HG03039 (cell line): ENCODE data around the gene ZNF296.
A peak's percentile ranks its signal among the peaks of the same experiment; 100 is the strongest.

ENCODE experiments used
- ATAC-seq: cut with Tn5 transposase; IDR thresholded peaks from one replicate; pipeline ENCODE4 v1.9.1; 2021; ENCODE audit warnings: mild to moderate bottlenecking, moderate library complexity; ENCODE audit not compliant: unreplicated experiment

Gene ZNF296

DNA sequence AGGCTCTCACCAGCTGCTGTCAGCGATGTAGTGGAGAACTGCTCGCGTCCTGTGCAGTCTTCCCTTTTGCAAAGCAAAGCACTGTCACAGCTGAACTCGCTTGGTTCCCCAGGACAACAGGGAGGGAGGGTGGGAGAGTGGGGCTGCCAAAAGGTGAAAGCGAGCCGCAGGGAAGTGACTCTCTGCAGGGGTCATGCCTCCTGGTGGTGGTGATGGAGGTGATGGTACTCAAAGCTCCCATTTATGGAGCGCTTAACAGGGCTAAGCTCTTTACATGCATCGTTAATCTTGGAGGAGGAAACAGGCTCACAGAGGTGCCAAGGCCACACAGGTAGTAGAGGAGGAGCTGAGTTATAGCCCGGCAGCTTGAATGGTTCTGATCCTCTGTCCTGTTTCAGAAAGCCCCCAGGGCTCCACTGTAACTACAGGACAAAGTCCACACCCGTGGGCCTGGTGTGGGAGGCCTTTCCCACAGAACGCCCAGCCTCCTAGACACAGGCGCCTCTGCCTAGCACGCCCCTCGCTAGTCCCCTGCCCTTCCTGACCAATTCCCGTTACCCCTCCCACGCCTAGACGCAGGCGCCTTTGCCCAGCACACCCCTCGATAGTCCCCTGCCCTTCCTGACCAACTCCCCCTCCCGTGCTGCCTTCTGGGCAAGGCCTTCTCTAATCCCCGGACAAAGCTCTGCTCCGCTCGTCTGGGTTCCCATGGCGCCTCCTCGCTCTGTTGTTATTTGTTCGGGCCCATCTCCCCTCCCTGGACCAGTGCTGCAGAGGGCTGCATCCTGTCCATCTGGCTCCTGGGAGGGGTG lies 27.4 kb upstream of the ZNF296 start:
- no peak for ATAC-seq

DNA sequence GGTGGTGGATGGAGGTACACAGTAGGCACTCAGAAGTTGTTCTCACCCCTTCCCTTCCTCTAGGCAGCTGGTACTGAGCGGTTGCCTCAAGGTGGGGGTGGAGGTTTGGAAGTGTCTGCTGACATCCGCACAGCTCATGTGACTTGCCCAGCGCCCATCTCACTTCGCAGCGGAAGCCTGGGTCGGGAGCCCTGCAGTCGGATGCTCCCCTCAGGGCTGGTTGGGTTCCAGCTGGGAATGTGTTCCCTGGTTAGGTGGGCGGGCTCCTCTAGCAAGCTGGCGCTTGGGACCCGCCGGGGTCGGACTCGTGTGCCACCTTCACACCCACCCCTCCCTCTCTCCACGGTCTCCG lies 26.9 kb upstream of the ZNF296 start:
- no peak for ATAC-seq

DNA sequence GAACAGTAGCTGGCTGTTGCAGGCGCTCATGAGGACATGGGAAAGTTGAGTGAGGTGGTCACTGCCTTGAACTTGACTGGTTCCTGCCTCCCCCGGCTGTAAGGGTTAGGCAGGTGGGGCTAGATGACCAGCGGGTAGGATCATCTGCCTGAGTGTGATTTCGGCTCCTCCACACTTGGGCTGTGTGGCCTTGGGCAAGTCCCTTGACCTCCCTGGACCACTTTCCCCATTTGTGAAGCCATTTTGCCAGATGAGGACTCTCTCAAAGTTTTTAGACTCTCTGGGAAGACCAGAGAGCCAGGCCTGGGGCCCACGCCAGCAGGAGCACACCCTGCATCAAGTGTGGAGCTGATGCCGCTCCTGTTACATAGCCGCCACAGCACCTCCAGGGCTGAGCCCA lies 26.2 kb upstream of the ZNF296 start:
- no peak for ATAC-seq

DNA sequence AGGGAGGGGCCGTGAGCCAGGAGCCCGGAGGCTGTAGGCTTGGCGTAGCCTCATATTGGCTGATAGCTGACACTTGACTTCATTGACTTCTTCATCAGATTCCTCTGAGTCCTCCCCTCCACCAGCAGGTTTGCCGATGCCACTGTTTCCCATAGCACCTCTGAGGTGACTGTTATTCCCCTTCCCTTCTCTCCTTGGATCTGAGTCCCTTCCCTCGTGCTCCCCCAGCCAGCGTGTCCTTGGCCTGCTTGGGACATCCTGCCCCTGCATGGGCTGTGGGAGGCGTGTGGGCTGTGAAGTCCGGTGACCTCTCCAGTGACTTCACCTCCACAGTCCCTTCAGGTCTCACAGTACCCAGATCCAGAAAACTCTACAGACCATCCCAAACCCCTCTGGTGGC lies 25.5 kb upstream of the ZNF296 start:
- no peak for ATAC-seq

DNA sequence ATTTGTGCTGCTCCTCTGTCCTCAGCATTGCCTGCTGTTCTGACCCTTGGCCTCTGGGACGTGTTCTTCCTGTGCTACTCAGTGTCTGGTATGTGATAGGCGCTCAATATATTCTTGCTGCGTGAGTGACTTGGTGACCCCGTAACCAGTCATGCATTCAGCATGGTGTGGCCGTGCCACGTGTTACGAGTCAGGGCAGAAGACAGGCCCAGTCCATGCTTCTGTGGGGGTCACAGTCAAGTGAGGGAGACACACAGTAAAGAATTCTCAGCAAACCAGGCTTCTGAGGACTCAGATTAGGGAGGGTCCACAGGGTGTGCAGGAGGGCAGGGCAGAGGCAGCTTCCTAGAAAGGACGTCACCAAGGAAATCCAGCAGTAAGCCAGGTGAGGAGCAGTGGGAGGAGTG lies 24.6 kb upstream of the ZNF296 start:
- no peak for ATAC-seq

DNA sequence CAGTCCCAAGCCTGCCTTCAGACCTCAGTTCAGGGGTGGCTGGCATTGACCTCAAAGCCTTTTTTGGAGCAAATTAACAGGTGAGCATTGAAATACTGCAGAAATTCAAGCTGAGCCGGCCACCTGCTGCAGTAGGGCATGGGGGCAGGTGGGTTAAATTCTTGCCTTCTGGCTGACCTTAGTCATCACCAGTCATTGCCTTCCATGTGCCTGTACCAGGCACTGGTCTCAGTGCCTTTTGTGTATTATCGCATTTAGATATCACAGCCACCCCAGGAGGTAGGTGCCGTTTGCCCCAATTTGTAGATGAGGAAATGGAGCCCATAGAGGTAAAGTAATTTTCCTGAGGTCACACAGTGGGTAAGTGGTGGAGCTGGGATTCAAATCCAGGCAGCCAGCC lies 23.9 kb upstream of the ZNF296 start:
- ATAC-seq = no peak

DNA sequence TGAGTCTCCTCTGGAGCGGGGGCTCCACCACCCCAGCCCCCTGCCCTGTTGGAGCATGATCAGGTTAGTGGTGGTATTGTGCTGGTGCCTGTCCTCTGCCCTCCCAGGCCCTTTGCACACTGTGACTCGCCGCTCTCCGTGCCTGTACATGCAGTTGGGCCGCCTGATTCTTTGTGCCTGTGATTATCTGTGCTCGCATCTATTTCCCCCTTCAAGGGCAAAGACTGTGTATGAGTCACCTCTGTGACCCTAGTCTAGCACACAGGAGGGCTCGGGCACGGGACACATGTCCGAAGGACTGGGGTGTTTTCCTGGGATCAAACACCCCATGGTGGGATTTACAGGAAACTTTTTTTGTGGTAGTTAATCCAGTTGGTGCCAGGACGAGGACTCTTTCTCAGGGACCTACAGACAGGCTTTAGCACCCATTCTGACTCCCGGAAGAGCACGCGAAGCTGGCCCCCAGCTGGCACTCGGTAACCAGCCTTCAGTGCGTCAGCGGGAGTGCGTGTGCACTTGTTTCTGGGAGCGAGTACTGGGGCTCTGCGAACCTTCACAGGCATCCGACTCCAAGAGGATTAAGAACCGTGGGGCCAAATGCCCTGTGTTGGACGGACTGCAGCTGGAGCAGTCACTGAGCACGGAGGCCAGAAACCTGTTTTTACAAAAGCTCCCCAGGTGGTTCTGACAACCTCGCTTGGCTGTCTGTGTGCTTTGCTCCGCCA lies 23.4 kb upstream of the ZNF296 start:
- ATAC-seq = no peak

DNA sequence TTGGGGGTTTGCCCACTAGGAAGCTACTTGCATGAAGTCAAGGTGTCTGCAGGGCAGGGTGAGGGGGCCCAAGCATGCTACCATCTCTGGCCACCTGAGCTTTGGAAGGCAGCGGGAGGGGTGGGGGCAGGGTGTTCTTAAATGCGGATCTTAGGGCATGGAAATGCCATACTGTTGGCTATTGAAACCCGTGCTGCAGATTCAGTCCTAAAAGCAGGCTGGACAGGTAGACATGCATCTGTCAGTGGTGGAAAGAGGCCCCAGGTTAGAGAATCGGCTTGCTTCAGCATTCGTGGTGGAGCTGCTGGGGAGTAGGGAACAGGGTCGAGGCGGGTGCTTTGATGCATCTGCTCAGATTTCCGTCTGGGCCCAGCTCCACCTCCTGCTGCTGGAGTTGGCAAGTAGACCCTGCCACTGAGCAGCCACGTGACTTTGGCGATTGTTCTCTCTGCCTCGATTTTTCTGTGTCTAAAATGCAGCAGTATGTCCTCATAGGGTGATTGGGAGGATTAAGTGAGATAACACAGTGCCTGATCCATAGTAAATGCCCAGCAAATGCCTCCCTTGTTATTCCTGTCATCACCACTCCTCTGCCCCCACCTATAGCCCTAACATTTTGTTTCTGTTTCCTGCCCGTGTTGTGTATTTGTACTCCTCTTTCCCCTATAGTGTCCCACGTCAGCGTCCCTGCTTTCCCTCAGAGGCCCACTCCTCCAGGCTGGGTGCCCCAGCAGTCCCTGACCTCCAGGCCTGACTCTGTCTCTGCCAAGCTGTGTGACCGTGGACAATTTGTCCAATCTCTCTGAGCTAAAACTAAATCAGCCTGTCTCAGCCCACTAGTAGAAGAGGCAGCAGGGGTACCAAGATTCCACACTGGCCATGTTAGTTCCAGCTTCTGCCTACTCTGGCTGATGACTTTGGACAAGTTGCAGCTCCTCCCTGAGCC lies 22.5 kb upstream of the ZNF296 start:
- ATAC-seq = no peak

DNA sequence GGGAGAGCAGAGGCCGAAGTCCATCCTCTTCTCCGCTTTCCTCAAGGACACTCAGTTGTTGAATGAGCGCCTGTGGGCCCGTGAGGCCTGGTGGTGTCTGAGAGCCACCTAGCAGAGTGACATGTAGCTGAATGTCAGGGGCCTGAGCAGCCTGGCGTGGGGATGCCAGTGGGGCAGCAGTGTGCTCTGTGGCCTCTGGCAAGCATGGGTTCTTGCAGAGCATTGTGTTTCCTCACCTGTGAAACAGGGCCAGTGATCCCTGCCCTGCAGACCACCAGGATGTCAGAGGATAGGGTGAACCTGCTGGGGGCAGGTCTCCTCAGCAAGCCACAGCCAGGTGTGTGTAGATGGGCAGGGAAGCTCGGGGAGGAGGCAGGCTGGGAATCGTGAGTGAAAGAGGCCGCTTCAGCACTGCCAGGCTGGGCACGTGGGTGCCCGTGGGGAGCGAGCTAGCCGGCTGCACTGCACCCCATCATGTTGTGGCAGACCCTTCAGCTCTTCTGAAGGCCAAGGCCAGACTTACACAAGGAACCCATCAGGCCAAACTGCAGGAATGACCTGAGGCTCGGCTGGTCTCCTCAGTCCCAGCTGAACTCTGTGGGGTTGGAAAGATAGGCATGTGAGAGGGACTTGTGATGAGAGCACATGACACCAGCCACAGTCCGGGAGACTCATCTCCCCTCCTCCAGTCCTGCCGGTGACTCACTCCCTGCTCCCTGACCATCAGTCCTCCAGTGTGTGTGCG lies 21.7 kb upstream of the ZNF296 start:
- ATAC-seq = no peak

DNA sequence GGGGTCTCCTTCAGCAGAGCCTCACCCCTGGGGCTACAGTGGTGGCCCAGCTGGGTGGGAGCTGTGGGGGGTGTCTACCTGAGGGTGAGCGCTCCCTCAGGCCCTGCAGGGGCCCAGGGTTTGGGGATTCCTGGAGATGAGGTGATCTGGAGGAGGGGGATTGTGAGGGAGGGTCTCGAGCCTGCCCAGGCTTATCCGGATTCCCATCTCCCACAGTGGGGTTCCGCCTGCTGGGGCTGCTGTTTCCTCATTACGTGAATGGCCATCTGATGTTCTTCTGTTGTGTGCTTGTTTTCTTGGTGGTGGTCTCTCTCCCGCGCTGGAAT lies 21.1 kb upstream of the ZNF296 start:
- no peak for ATAC-seq

DNA sequence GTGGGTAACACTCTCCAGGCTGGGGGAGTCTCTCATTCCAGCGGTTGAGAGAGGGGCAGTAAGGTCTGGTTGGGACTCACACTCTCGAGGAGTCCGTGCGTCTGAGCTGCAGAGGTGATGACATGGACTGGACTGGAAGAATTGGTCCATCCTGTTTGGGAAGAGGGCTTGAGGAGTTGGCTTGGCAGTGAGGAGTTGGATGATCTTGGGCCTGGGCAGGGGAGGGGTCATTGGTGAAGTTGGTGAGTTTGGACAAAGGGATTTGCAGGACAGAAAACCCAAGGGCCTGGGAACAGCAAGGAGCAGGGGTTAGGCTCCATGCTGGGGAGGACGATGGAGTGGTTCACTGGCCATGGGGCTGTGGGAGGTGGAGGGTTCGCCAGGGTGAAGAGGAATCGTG lies 20.4 kb upstream of the ZNF296 start:
- ATAC-seq = no peak

DNA sequence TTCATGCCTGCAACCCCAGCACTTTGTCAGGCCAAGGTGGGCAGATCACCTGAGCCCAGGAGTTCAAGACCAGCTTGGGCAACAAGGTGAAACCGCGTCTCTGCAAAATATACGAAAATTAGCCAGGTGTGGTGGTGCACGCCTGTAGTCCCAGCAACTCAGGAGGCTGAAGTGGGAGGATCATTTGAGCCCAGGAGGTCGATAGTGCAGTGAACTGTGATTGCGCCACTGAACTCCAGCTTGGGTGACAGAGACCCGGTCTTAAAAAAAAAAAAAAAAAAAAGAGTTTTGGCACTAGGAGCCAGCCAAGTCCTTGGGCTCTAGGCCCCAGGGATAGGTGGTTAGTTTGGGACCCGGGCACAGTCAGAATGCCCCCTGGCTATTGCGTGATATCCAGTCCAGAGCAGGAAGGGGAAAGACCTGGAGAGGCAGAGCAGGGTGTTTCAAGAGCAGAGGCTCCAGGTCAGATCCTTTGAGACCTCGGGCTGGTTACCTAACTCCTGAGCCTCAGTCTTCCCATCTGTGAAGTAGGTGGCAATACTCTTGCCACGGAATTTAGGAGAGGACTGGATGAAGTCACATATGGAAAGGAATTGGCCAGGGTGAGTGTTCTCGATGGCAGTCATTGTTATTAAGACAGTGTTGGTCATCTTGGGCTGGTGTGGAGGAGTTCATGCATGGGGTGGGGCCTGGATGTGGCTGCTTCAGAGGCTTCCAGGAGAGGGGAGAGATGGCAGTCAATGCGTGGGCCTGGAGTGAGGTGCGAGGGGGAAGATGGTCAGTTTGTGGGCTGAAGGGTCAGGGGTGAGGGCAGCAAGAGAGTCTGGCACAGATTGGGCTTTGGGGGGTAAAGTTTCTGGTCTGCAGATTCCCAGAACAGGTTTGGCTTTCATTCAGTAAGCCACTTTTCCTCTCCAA lies 19.5 kb upstream of the ZNF296 start:
- no peak for ATAC-seq

DNA sequence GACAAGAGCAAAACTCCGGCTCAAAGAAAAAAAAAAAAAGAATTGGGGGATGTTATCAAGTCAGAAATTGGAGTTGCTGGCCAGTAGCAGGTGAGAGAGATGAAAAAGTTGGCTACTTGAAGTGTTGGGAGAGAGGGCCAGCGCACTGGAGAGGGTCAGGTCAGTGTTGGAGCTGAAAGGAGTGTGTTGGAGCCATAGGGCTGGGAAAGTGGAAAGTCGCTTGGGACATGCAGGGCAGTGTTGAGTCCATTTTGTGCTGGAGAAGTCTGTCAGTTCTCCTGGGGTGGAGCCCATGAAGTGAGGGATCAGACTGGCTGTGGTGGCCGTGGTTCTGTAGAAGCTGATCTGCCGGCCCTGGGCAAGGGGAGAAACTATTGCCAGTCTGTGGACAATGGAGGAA lies 18.4 kb upstream of the ZNF296 start:
- no peak for ATAC-seq

DNA sequence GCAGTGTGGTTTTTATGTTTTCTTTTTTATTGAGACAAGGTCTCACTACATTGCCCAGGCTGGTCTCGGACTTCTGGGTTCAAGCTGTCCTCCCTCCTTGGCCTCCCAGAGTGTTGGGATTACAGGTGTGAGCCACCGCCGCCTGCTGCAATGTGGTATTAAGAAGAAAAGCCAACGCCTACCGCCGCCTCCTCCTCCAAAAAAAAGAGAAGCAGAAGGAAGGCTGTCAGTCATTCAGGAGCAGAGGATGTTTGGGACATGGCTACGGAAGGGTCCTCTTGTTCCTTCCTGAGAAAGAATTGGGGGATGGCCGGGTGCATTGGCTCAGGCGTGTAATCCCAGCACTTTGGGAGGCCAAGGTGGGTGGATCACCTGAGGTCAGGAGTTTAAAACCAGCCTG lies 17.9 kb upstream of the ZNF296 start:
- ATAC-seq = no peak

DNA sequence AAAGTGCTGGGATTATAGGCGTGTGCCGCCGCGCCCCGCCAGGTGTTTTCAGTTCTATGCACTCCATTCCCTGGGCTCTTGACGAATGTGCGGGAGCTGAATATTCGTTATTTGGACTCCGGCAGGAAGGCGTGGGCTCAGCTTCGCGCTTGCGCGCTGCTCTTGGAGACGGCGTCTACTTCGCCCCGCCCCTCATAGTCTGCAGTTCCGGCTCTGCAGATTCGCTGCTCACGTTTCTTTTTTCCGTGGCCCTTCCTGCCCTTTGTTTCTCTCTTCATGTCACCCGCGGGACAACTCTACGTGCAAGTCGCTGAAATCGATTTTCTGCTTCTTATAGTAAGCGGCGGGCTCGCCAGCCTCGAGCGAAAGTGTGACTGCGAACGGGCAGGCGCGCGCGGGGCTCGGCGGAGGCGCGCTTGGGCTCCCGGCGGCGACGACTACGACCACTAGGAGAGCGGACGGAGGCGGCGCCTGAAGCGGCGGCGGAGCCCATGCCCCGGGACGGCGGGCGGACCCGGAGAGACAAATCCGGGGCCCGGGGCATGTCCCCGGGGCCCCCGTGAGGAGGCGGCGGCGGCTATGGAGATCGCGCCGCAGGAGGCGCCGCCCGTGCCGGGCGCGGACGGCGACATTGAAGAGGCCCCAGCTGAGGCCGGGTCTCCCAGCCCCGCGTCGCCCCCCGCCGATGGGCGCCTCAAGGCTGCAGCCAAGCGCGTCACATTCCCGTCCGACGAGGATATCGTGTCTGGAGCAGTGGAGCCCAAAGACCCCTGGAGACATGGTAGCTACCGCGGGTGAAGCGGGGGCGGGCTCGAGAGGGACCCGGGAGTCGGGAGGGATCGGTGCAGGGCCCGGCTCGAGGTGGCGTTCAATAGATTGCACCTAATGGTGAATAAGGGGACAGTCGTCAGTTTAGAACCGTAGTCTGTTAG lies 16.7 kb upstream of the ZNF296 start, which contains the start of gene PPP1R37:
TSS of gene PPP1R37 (plus strand) at position 433 of the 932 bp plus-strand sequence. CDS start at position 580, 147 bp downstream.
- peak; percentile 45 for ATAC-seq

DNA sequence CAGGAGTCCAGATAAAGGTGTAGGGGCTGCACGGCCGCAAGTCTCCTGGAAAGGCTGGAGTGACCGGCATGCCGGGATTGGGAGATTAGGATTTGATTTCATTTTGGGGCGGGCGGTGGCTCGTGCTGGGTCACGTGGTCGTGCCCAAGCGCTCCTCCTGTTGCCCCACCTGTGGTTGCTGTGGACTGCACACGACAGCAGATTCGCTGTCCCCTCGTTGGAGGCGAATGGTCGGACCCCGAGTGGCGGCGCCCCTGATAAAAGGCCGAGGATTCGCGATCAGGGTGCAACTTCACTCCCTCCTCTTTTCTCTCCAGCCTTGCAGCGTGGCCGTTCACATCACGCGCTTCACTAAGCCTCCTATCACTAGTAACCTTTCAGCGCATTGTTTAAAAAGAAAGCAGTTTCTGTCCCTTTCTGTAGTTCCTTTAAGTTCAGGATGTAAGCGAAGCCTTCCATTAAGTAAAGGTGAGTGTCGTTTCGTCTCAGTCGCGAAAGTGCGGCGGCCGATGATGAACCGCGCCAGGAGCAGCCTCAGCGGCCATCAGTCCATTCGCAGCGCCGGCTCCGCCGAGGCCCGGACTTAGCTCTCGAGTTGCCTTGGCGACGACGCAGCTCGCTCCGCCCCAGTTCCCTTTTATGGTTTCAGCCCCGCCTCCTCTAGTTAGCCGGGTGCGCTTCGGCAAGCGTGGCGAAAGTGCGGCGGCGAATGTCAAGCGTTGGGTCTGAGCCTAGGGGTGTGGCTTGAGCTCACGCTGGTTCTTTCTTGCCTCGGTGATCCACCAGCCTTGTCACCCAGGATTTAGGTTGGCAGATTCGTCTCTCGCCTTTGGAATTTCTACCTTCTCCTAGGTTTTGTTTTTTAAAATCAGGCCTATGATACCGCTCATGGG lies 15.0 kb upstream of the ZNF296 start:
- ATAC-seq = peak; percentile 60

DNA sequence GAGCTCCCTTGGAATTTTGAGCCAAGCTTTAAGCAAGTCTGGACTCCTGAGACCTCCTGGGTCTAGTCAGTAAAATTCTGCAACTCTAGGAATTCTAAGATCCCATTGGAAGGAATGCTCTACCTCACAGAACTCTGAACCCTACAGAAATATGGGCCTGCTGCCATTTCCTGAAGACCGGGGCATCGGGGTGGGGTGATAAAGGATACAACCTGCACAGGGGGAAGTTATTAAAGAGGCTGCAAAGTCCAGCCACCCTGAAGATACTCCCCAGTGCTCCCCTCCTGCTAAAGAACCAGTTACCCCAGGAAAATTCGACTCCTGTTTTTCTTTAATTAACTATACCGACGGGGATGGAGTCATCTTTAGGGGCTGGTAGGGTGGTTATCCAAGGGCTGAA lies 14.3 kb upstream of the ZNF296 start:
- ATAC-seq = no peak

DNA sequence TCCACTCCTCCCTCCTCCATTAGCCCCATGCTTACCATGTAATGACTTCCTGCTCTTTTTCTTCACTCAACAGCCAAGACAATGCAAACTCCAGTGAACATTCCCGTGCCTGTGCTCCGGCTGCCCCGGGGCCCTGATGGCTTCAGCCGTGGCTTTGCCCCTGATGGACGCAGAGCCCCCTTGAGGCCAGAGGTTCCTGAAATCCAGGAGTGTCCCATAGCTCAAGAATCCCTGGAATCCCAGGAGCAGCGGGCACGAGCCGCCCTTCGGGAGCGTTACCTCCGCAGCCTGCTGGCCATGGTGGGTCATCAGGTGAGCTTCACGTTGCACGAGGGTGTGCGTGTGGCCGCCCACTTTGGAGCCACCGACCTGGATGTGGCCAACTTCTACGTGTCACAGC lies 13.8 kb upstream of the ZNF296 start:
- no peak for ATAC-seq
